Left lobe of liver (tissue), 2 donors: ENCODE data around the gene DCDC2C. TPM values are rescaled to one million over a fixed set of nuclear protein-coding genes. Genes with fewer than 3 reads are reported as not detected.

ENCODE experiments used
- ATAC-seq: fragments of 200-7000 bp; cut with Tn5 transposase; one replicate; pipeline ENCODE4 v1.9.1; 2020; ENCODE audit warnings: mild to moderate bottlenecking, moderate library complexity
- DNase-seq: peaks from one replicate; pipeline ENCODE4 v3.0.0-alpha.2; 2020; ENCODE audit warnings: low spot score
- total RNA-seq: library from RNA; stranded (reverse); gene quantifications from one replicate; pipeline ENCODE4 v1.2.1, GENCODE V29; 2021
- donor health status: DM: no; HTN: no; CAD: no; lungs with moderate emphysema.
- donor health status: DM: no; HTN: yes; CAD: no.

Gene DCDC2C
- total RNA-seq, 1 donor from 2014 or later = not detected

- DNase-seq = no peak
Observed at GRCh38 chr2:3769766-3770165, 66.4 kb downstream of the DCDC2C start.

GRCh38 chr2:3770724-3771415, 67.5 kb downstream of the DCDC2C start:
- no peak for DNase-seq
- ATAC-seq = no peak

More at GRCh38 chr2:3769766-3770165, 66.4 kb downstream of the DCDC2C start:
- ATAC-seq = no peak

- DNase-seq = no peak
- no peak for ATAC-seq
Observed at GRCh38 chr2:3771576-3771975, 68.2 kb downstream of the DCDC2C start.

GRCh38 chr2:3774336-3774735, 71.0 kb downstream of the DCDC2C start:
- DNase-seq = no peak

GRCh38 chr2:3776311-3776710, 72.9 kb downstream of the DCDC2C start:
- ATAC-seq = no peak
- no peak for DNase-seq

More at GRCh38 chr2:3774336-3774735, 71.0 kb downstream of the DCDC2C start:
- ATAC-seq = no peak

GRCh38 chr2:3777966-3778365, 74.6 kb downstream of the DCDC2C start:
- peak; percentile 8 for DNase-seq
- no peak for ATAC-seq

- ATAC-seq = no peak
- peak; percentile 34 for DNase-seq
Observed at GRCh38 chr2:3778851-3779495, 75.6 kb downstream of the DCDC2C start.

GRCh38 chr2:3779496-3780049, 76.2 kb downstream of the DCDC2C start:
- ATAC-seq (no peak), DNase-seq (no peak)

GRCh38 chr2:3780477-3781402, 77.4 kb downstream of the DCDC2C start:
- DNase-seq (peak; percentile 50), ATAC-seq (peak; percentile 86)

GRCh38 chr2:3784731-3785130, 81.4 kb downstream of the DCDC2C start:
- no peak for DNase-seq
- ATAC-seq = no peak

GRCh38 chr2:3785220-3785889, 82.0 kb downstream of the DCDC2C start:
- no peak for ATAC-seq
- no peak for DNase-seq

- ATAC-seq (no peak), DNase-seq (no peak)
Observed at GRCh38 chr2:3785890-3786273, 82.5 kb downstream of the DCDC2C start.

- DNase-seq (no peak), ATAC-seq (no peak)
Observed at GRCh38 chr2:3787768-3788167, 84.4 kb downstream of the DCDC2C start.

GRCh38 chr2:3789256-3789655, 85.9 kb downstream of the DCDC2C start:
- DNase-seq (no peak), ATAC-seq (no peak)

- DNase-seq (no peak), ATAC-seq (no peak)
Observed at GRCh38 chr2:3793249-3793648, 89.9 kb downstream of the DCDC2C start.

GRCh38 chr2:3801506-3801905, 98.1 kb downstream of the DCDC2C start:
- ATAC-seq = no peak
- DNase-seq = no peak

- ATAC-seq (peak; percentile 95), DNase-seq (peak; percentile 62)
Observed at GRCh38 chr2:3805201-3805939, 102.0 kb downstream of the DCDC2C start.

GRCh38 chr2:3806168-3806567, 102.8 kb downstream of the DCDC2C start:
- ATAC-seq (no peak), DNase-seq (no peak)

- ATAC-seq = no peak
- no peak for DNase-seq
Observed at GRCh38 chr2:3806730-3807129, 103.4 kb downstream of the DCDC2C start.

GRCh38 chr2:3807853-3808252, 104.5 kb downstream of the DCDC2C start:
- no peak for DNase-seq
- no peak for ATAC-seq
